T-helper 2 cell treated with Interferon-gamma antibody and Interleukin-4, amounts not matched to agents 5 μg/mL and 100 μg/mL, for 36 hours (primary cell): ENCODE measurements around the gene MIB1.

ENCODE experiments used
- DNase-seq: peaks from one replicate; pipeline ENCODE4 v3.0.0; 2021; ENCODE audit warnings: low spot score
- H3K27ac Mint-ChIP-seq: one replicate; pipeline ENCODE4 v1.8.0; 2021; ENCODE audit warnings: mild to moderate bottlenecking, mixed read lengths
- H3K27me3 Mint-ChIP-seq: one replicate; pipeline ENCODE4 v1.8.0; 2021; ENCODE audit warnings: low read depth, mixed read lengths
- H3K36me3 Mint-ChIP-seq: one replicate; pipeline ENCODE4 v1.8.0; 2021; ENCODE audit warnings: low read depth, mixed read lengths
- H3K4me1 Mint-ChIP-seq: one replicate; pipeline ENCODE4 v1.8.0; 2021; ENCODE audit warnings: low read depth, mixed read lengths
- H3K4me3 Mint-ChIP-seq: one replicate; pipeline ENCODE4 v1.8.0; 2022; ENCODE audit warnings: mild to moderate bottlenecking, moderate library complexity, mixed read lengths
- H3K9me3 Mint-ChIP-seq: one replicate; pipeline ENCODE4 v1.8.0; 2021; ENCODE audit warnings: mixed read lengths

The MIB1 gene

DNA sequence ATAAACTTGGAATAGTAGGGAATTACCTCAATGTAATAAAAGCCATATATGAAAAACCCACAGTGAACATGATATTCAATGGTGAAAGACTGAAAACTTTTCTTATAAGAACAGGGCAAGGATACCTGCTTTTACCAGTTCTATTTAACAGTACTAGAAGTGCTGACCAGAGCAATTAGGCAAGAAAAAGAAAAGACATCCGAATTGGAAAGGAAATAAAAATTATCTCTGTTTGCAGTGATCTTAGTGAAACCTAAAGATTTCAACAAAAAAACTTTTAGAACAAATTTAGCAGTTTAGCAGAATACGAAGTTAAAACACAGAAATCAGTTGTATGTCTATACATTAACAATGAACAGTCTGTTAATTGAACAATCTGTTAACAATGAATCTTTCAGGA lies 69.1 kb downstream of the MIB1 start:
- Mint-ChIP-seq H3K9me3 (peaks cover 7% of the 10 kb centered on the region), H3K4me1 (peaks cover 4% of the 10 kb centered on the region), H3K36me3 (peaks cover 33% of the 10 kb centered on the region), H3K4me3 (no peak overlapping the region), H3K27me3 (no peaks in the 10 kb centered on the region), H3K27ac (no peak overlapping the region)
- no peak for DNase-seq

GRCh38 chr18:21815101-21815500 lies 74.5 kb downstream of the MIB1 start:
- Mint-ChIP-seq H3K9me3 (no peaks in the 10 kb centered on the region), H3K36me3 (peaks cover 34% of the 10 kb centered on the region), H3K27ac (no peak overlapping the region), H3K27me3 (no peaks in the 10 kb centered on the region), H3K4me1 (peaks cover 4% of the 10 kb centered on the region), H3K4me3 (no peak overlapping the region)
- no peak for DNase-seq

GRCh38 chr18:21820033-21820810 lies 79.6 kb downstream of the MIB1 start:
- Mint-ChIP-seq H3K4me3 (no peak overlapping the region), H3K27me3 (no peaks in the 10 kb centered on the region), H3K4me1 (no peaks in the 10 kb centered on the region), H3K36me3 (peaks cover 32% of the 10 kb centered on the region), H3K9me3 (no peaks in the 10 kb centered on the region), H3K27ac (no peak overlapping the region)
- no peak for DNase-seq

GRCh38 chr18:21820811-21821143 lies 80.2 kb downstream of the MIB1 start:
- no peak for DNase-seq
- peaks cover 27% of the 10 kb centered on the region for H3K36me3 Mint-ChIP-seq
- H3K27ac Mint-ChIP-seq, result no peak overlapping the region
- H3K4me3 Mint-ChIP-seq, result no peak overlapping the region
- H3K4me1 Mint-ChIP-seq, result no peaks in the 10 kb centered on the region
- no peaks in the 10 kb centered on the region for H3K27me3 Mint-ChIP-seq
- no peaks in the 10 kb centered on the region for H3K9me3 Mint-ChIP-seq

DNA sequence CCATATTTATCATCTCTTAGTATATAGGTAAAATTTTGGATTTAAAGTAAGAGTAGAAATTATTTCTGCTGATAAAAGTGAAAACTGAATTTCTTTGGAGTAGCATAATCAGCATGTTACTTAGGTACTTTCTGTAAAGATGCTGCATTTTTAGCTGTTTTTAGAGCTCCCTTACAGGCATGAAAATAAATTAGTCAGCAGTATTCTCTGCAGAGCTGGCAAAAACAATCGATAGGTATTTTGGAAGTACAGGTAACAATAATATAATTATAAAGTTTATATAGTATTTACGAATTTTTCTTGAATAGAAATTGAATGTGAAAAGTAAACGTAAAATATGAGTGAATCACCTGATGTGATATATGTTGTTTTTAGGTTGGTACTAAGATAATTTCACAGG lies 83.3 kb downstream of the MIB1 start:
- Mint-ChIP-seq H3K27ac (no peak overlapping the region), H3K36me3 (peaks cover 16% of the 10 kb centered on the region), H3K9me3 (no peaks in the 10 kb centered on the region), H3K4me3 (no peak overlapping the region), H3K4me1 (no peaks in the 10 kb centered on the region), H3K27me3 (no peaks in the 10 kb centered on the region)
- DNase-seq, result no peak

DNA sequence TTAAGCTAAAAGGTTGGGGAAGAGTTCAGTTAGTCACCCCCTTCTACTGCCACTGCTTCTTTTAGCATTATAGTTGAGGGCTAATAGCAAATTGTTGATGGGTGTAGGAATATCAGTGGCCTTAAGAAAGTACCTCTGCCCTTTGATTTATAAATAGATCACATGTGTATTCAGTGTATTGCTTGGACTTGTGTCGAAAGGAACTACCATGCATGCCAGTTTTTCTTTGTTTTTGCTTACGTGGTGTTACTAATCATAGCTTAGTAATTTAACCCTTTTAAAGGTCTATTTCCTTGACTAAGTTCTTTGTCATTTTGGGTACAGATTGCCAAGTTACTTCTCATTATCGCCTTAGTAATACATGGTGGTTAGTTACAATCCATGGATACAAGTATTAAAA lies 85.6 kb downstream of the MIB1 start:
- no peak for DNase-seq
- Mint-ChIP-seq H3K9me3 (no peaks in the 10 kb centered on the region), H3K27ac (no peak overlapping the region), H3K27me3 (no peaks in the 10 kb centered on the region), H3K4me1 (no peaks in the 10 kb centered on the region), H3K4me3 (no peak overlapping the region), H3K36me3 (peaks cover 9% of the 10 kb centered on the region)

DNA sequence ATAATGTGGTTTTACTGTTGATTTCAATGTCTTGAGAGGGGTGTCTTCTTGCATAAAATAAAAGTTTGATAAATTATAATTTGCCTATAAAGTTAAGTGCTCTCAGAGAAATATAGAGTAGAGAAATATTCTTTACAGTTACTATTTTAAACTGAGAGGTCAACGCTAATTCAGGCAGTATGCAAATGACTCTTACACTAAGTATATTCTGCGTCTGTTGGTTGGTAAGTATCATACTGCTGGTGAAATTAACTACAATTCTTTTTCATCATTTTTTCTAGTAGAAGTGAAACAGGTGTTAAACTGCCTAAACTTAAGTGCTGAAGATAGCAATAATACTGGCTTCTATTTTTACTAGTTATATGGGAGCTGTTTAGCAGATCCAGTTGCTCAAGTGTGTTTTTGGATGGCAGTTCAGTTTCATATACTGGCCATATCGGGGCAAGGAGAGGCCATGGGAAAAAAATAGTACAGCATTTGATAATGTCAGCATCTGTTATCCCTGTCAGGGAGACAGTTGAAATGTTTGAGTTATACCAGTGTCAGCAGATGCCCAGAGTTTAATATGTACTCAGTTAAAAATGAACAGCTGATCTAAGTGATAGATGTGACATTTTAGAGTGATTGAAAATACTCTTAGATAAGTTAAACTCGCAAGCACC lies 86.2 kb downstream of the MIB1 start:
- Mint-ChIP-seq H3K36me3 (peaks cover 7% of the 10 kb centered on the region), H3K9me3 (no peaks in the 10 kb centered on the region), H3K4me1 (no peaks in the 10 kb centered on the region), H3K4me3 (no peak overlapping the region), H3K27me3 (no peaks in the 10 kb centered on the region), H3K27ac (no peak overlapping the region)
- DNase-seq, result no peak

- Mint-ChIP-seq H3K9me3 (no peaks in the 10 kb centered on the region), H3K27ac (no peak overlapping the region), H3K4me3 (no peak overlapping the region), H3K36me3 (peaks cover 2% of the 10 kb centered on the region), H3K4me1 (no peaks in the 10 kb centered on the region), H3K27me3 (no peaks in the 10 kb centered on the region)
- DNase-seq, result no peak
Observed at GRCh38 chr18:21830532-21830931, 89.9 kb downstream of the MIB1 start.

GRCh38 chr18:21831413-21831831 lies 90.8 kb downstream of the MIB1 start:
- Mint-ChIP-seq H3K4me1 (no peaks in the 10 kb centered on the region), H3K9me3 (no peaks in the 10 kb centered on the region), H3K36me3 (peaks cover 2% of the 10 kb centered on the region), H3K4me3 (no peak overlapping the region), H3K27ac (no peak overlapping the region), H3K27me3 (no peaks in the 10 kb centered on the region)
- DNase-seq, result no peak

GRCh38 chr18:21833604-21834298 lies 93.2 kb downstream of the MIB1 start:
- DNase-seq, result no peak
- Mint-ChIP-seq H3K4me1 (no peaks in the 10 kb centered on the region), H3K9me3 (no peaks in the 10 kb centered on the region), H3K27ac (no peak overlapping the region), H3K27me3 (no peaks in the 10 kb centered on the region), H3K36me3 (peaks cover 5% of the 10 kb centered on the region), H3K4me3 (no peak overlapping the region)

DNA sequence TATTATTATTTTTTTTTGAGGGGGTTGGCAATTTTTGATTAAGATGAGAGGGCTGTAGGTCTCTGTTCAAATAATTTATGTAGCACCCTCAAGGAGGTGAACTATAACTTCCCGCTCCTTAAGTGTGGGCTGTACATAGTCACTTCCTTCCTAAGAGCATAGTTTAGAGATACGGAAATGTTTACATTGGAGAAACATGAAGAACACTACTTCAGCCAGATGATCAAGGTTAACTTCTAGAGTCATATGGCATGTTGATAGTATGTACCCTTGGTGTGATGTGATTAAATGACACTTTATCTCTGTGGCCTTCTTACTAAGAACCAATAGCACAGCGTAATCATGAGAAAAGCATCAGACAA lies 93.7 kb downstream of the MIB1 start:
- H3K4me1 Mint-ChIP-seq, result no peaks in the 10 kb centered on the region
- no peaks in the 10 kb centered on the region for H3K27me3 Mint-ChIP-seq
- H3K36me3 Mint-ChIP-seq, result peaks cover 9% of the 10 kb centered on the region
- no peak overlapping the region for H3K4me3 Mint-ChIP-seq
- H3K9me3 Mint-ChIP-seq, result no peaks in the 10 kb centered on the region
- no peak for DNase-seq
- H3K27ac Mint-ChIP-seq, result no peak overlapping the region

- Mint-ChIP-seq H3K4me1 (no peaks in the 10 kb centered on the region), H3K9me3 (no peaks in the 10 kb centered on the region), H3K27me3 (no peaks in the 10 kb centered on the region), H3K27ac (no peak overlapping the region), H3K36me3 (peaks cover 43% of the 10 kb centered on the region), H3K4me3 (no peak overlapping the region)
- no peak for DNase-seq
Observed at GRCh38 chr18:21841570-21841969, 101.0 kb downstream of the MIB1 start.

GRCh38 chr18:21843341-21843740 lies 102.7 kb downstream of the MIB1 start:
- Mint-ChIP-seq H3K4me1 (no peaks in the 10 kb centered on the region), H3K27ac (no peak overlapping the region), H3K27me3 (no peaks in the 10 kb centered on the region), H3K36me3 (peaks cover 50% of the 10 kb centered on the region), H3K4me3 (no peak overlapping the region), H3K9me3 (no peaks in the 10 kb centered on the region)
- DNase-seq, result no peak

- no peak overlapping the region for H3K27ac Mint-ChIP-seq
- H3K4me1 Mint-ChIP-seq, result peaks cover 9% of the 10 kb centered on the region
- no peaks in the 10 kb centered on the region for H3K9me3 Mint-ChIP-seq
- H3K4me3 Mint-ChIP-seq, result no peak overlapping the region
- peaks cover 23% of the 10 kb centered on the region for H3K36me3 Mint-ChIP-seq
- DNase-seq, result no peak
- H3K27me3 Mint-ChIP-seq, result no peaks in the 10 kb centered on the region
Observed at GRCh38 chr18:21851327-21851961, 110.9 kb downstream of the MIB1 start.
